Activated effector memory CD4-positive, alpha-beta T cell treated with anti-CD3 and anti-CD28 coated beads, Interleukin-2, amount 50 U/mL, for 16 hours (primary cell): ENCODE measurements around the gene FANCC.
A peak's percentile ranks its signal among the peaks of the same experiment; 100 is the strongest.

Experiments used
- DNase-seq: peaks from one replicate; pipeline ENCODE4 v3.0.0-alpha.2; 2020

FANCC gene

DNA sequence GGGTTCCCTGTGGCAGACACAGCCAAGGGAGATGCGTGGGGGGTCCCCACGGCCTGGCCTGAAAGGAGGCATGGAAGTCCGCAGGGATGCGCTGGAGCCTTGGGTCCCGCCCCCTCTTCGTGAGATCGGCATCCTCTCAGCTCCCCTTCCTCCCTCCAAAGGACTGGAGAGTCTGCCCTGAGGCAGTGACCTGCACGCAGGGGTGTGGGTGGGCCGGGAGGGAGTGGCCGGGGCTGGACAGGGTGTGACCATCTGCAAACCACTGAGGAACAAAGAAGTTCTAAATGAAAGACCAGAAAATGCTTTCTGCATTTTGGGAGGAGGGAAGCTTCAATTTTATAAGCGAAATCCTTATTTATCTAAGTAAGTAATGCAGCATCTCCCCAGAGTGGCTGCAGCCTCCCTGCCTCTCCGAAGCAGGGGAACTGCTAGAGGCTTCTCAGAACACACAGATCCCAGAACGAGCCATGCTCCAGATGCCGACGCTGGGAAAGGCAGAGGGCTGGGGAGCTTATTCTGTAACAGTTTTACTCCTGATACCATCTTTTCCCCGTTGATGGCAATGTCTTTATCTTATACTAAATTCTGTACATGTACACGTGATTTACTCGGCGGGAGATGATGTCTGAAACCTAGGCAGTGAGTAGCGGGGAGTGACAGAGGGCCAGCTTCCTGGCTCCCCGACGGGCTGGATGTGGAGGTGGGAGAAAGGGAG is 221.7 kb downstream of the FANCC start:
- no peak for DNase-seq

DNA sequence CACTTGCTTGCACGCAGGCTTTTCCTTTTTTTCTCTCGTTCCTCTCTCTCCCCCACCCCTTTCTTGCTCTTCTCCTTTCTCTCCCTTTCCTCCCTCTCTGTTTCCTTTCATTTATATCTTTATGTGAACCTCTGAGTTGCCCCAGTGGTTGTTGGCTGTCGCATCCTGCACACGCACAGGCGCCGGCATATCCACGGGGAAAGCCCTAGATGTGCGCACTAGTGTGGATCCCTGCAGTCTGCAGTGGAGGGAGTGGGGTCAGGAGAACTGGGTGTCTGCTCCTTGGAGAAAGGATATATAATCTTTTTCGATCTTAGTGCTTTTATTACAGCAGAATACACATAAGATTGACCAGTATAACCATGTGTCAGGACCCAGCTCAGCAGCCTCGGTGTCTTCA is 223.5 kb downstream of the FANCC start:
- DNase-seq = no peak

DNA sequence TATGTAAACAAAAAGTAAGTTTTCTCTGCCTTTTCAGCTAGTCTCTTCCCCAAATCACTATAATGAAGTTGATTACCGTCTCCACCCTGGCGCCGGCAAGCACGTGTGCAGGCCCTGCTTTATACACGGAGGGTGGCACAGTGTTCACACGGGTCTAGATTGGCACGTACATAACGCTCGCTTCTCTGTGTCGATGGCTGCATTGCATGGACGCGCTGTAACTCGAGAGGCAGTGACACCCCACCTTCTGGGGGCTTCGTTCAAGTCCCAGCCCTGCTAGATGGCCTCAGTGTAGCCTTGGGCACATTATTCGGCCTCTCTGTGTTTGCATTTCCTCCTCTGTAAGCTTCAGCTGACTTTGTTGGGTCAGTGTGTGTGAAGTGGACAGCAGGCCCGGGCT is 223.9 kb downstream of the FANCC start:
- no peak for DNase-seq

GRCh38 chr9:95092262-95093072 is 225.0 kb downstream of the FANCC start:
- DNase-seq = no peak

DNA sequence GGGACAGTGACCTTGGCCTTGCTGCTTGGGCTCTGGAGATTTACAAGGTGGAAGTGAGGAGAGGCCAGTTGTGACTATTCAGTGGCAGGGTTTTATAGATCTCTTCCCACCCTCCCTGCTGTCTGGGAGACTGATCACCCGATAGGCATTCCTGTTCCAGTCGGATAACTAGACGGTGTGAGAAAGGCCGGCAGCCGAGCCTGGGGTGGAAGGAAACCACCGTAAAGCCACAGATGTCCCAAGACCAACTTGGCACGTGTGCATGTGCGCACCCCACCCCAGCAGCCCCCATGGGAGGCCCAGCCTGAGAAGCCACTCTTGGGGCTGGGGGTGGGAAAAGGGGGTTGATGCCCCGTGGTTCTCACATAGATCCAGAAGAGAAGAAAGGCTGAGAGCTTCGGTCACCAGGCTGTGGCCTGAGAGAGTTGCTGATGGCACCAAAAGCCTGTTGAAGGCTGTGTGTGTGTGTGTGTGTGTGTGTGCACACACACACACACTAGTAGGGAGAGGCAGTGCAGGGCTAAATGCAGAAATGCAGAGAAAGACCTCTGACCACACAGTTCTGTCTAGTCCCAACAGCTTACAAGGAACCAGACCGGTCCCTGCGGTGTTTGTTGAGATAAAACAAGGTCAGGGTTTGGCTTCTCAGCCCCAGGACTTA is 225.8 kb downstream of the FANCC start:
- no peak for DNase-seq

DNA sequence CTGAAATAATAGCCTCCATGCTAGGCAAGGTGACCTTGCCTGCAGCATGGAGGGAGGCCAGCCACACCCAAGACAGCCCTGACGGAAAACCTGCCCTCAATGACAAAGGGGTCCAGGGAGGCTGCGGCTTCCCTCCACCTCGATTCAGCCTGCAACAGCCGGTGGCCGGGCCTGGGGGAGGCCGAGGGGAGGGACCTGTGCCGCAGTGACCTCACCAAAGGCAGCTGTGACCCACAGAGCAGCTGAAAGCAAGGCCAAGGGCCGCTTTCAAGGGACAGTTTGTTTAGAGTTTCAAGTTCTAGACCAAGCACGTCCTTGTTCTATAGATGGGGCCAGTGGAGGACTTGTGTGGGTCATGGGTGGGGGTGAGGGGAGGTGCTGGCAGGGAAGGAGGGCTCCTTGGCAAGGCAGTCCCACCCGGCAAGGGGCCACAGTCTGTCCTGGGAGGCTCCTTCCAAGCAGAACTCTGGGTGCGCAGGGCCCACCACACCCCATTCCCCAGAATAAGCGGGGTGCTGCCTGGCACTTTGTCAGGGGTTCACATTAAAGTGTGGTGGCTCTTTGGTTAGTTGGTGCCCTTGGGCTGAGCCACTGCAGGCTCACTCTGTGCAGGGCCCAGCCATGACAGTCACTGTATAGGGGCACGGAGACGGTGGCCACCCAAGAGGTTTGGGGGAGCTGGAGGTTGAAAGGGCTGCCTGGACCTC is 226.5 kb downstream of the FANCC start:
- peak; percentile 24 for DNase-seq

GRCh38 chr9:95090023-95090791 is 227.3 kb downstream of the FANCC start:
- peak; percentile 57 for DNase-seq

GRCh38 chr9:95089257-95090022 is 228.1 kb downstream of the FANCC start:
- peak; percentile 12 for DNase-seq

GRCh38 chr9:95088421-95089161 is 228.9 kb downstream of the FANCC start:
- peak; percentile 30 for DNase-seq

GRCh38 chr9:95087659-95088242 is 229.8 kb downstream of the FANCC start:
- peak; percentile 37 for DNase-seq

- DNase-seq = no peak
These were observed 230.9 kb downstream of the FANCC start for GRCh38 chr9:95086564-95086955.

GRCh38 chr9:95085861-95086563 is 231.5 kb downstream of the FANCC start:
- peak; percentile 50 for DNase-seq

- peak; percentile 25 for DNase-seq
These were observed 232.3 kb downstream of the FANCC start for GRCh38 chr9:95085036-95085770.

- peak; percentile 36 for DNase-seq
These were observed 233.1 kb downstream of the FANCC start for GRCh38 chr9:95084254-95084934.

DNA sequence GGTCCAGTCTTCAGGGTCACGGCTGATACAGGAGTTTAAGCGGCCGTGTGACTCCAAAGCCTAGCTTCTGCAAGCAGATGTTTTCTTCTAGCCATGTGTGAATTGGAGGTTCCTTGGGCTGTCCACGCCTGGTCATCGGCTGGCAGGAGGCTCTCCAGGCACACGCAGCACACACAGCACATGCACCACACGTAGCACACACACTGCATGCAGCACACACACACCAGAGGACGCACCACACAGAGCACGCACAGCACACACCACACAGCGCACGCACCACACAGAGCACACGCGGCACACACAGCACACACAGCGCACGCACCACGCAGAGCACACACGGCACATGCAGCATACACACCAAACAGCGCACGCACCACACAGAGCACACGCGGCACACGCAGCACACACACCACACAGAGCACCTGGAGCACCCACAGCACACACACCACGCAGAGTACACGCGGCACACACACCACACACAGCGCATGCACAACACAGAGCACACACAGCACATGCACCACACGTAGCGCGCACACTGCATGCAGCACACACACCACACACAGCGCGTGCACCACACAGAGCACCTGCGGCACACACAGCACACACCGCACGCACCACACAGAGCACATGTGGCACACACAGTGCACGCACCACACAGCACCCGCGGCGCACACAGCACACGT is 234.3 kb downstream of the FANCC start:
- peak; percentile 42 for DNase-seq

GRCh38 chr9:95082401-95083084 is 235.0 kb downstream of the FANCC start:
- DNase-seq = peak; percentile 50

- DNase-seq = peak; percentile 51
These were observed 235.5 kb downstream of the FANCC start for GRCh38 chr9:95081998-95082397.
